CD4-positive, alpha-beta T cell treated with Interleukin-6 at 100 ng/mL for 8 hours (primary cell): ENCODE measurements around the gene IMPA2.

Experiments used
- DNase-seq: peaks from one replicate; pipeline ENCODE4 v3.0.0-alpha.2; 2020; ENCODE audit warnings: mixed read lengths, low spot score

IMPA2 gene

GRCh38 chr18:11989966-11990380 lies 8.7 kb downstream of the IMPA2 start:
- DNase-seq = no peak

- DNase-seq = no peak
These were observed 9.2 kb downstream of the IMPA2 start for GRCh38 chr18:11990539-11990938.

DNA sequence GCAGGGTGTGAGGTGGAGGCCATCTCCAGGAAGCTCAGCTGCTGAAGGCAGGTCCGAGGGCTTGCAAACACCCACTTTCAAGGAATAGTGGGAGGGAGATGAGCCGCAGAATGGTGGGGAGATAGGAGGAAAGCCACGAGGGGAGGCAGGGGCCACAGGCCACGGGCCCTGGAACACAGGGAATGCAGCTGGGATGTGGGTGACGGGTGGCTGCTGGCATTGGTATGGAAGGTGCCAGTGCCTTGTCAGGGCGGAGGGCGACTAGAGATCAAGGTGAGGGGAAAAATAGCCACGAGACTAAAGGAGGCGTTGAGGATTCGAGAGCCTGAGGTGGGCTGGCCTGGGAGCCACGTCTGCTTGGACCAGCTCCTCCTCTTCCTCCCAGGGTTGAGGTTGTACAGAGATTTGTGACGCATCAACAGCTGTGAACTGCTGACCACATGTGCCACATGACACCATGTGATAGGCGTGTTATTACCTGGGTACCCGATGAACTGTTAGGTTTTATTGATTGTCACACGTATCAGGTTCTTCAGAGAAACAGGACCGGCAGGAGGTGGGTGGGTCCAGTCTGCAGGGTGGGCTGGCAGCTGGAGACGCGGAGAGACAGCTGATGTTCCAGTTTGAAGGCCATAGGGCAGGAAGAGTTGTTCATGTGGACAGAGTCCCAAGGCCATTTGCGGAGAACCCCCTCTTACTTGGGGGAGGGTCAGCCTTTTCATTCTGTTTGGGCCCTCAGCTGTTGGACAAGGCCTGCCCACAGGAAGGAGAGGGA lies 9.9 kb downstream of the IMPA2 start:
- no peak for DNase-seq

DNA sequence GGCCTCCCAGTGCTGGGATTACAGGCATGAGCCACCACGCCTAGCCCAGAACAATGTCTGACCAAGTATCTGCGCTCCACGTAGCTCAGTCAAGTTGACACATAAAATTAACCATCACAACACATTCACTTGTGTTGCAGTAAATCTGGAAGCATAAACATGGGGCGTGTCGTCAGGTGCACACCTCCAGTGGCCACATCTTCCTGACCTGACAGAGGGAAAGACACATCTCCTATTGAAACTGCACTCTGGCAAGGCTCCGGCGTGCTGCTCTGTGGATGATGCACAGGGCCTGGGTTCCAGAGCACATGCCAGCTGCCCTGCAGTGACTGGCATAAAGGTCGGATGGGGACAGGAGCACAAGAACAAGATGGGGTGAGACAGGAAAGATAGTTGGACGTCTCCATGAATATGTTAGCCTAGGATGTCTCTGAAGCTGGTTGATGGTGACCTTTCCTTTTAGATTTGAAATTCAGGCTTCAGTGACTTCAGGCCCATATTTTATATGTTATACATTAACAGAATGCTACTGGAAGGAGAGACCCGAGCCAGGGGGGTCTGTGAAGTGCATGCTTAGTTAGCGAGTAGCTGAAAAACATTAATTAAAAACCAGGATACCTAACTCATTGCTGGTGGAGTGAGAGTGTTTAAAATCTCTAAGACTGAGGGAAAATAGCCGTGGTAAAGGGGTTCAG lies 10.9 kb downstream of the IMPA2 start:
- no peak for DNase-seq

DNA sequence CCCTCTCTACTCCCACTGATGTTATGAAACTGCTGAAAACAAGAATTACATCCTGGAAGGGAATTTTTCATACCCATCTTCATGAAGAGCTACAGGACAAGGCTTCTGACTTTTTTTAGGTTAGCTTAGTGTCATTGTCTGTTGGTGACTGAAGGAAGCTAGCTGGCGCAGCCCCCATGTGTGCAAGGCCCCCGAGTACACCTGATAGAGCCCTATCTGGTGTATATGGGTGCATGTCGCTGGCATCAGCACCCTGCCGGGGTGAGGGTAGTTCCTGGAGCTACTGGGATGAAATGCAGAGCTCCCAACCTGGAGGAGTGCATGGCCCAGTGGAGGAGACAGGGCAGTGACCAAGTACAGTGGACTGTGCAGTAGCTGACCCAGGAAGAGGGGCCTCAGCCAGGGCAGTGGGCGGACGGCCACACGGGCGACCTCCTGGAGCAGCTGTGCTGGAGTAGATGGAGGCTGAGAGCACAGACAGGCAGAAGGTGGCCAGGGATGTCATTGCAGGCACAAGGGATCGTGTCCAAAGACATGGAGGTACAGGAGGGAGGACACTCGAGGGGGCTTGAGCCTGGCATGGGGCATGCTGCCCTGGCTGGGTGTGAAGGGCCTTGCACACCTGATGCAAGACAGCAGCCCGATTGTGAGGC lies 12.1 kb downstream of the IMPA2 start:
- no peak for DNase-seq

DNA sequence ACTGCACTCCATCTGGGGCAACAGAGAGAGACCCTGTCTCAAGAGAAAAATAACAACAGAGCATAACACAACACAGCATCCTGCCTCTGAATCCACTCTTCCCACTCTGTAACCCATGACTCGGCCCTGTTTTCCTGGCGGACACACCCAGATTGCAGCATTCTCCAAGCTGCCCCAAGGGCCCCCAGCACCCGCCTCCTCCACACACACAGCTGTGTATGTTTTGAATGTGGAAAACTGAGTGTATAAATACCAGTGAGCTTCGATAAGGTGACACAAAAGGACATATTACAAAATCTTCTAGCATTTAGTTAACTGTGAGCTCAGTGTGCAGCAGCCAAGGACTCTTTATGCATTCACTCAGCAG lies 13.0 kb downstream of the IMPA2 start:
- DNase-seq = no peak

DNA sequence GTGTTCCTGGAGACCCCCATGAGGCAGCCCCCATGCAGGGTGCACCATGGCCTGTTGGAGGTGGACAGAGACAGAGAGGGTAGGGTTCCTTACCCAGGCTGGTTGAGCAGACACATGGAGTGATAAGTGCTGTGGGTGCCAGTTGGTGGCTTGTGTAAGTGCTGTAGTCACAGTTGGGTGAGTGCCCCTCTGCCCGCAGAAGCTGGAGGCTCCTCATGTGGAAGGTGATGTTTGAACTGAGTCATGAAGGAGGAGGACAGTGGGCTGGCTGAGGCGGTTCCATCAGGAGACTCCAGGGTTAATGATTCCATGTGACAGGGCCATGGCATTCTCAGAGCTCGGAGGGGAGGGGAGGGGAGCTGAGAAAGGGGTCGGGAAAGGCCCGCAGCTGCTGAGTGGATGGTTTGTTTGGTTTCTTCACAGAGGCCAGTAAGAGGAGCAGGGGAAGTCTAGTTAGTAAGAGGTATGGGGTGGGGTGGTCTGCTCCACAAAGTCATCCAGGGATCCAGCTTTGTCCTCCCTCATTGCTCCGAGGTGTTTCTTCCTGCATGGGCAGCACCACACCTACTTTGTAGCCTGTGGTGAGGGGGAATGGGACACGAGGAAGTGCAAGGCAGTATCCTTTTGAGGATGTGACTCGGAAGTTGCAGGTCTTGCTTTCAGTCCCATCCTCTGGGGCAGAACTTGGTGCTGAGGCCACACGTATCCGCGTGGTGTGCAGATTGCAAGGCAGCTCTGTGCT lies 13.6 kb downstream of the IMPA2 start:
- DNase-seq = no peak

- DNase-seq = peak; percentile 54
These were observed 14.3 kb downstream of the IMPA2 start for GRCh38 chr18:11995445-11996189.

- no peak for DNase-seq
These were observed 15.0 kb downstream of the IMPA2 start for GRCh38 chr18:11996190-11996754.

DNA sequence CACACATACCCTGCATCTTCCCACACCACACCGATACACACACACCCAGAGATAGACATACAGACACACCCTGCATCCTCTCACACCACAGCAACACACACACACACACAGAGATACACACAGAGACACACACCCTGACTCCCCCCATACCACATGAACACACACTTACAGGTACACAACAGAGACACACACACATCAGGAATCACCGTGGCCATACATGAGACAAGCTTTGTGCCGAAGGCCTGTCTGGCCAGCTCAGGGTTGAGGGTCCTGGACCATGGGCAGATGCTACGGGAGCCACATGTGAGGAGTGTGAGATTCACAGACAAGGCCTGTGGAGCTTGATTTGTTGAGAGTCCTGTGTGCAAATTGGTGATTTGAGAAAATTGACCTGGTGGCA lies 15.6 kb downstream of the IMPA2 start:
- no peak for DNase-seq

DNA sequence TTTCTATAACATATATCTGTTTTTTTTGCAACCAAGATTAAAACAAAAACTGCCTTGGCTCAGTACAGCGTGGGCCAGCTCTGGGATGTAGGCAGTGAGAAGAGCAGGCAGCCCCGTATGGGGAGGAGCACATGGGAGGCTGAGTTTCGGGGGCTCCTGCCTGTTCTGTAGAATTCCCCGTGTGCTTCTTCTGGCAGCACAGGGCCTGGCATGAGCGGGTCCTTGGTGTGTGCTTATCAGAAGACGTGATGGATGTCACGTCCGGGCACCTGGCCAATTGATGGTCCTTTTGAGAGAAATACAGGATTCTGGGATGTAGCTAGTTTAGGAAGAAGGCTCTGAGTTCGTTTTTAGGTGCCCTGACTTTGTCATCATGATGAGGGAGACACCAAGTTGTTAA lies 16.2 kb downstream of the IMPA2 start:
- DNase-seq = no peak

GRCh38 chr18:11998193-11998592 lies 16.9 kb downstream of the IMPA2 start:
- DNase-seq = no peak

DNA sequence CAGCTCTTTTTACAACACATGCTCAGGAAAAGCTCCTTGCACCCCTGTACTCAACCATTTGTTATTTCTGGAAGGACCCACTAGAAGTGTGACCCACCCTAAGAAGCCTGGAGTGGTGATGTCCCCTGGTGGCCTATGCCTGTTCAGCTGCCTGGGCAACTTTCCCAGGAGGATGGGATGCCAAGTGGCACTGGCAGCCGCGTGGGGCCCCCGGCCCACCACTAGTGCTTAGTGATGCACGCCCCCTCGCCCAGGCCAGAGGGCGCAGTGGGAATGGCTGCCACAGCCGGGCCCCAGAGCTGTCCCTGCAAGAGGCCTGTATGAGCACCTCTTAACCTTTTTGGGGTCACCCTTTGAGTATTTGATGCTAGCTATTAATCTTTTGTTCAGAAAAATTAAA lies 18.1 kb downstream of the IMPA2 start:
- no peak for DNase-seq

- no peak for DNase-seq
These were observed 18.9 kb downstream of the IMPA2 start for GRCh38 chr18:12000072-12000659.

- no peak for DNase-seq
These were observed 20.1 kb downstream of the IMPA2 start for GRCh38 chr18:12001421-12001820.

DNA sequence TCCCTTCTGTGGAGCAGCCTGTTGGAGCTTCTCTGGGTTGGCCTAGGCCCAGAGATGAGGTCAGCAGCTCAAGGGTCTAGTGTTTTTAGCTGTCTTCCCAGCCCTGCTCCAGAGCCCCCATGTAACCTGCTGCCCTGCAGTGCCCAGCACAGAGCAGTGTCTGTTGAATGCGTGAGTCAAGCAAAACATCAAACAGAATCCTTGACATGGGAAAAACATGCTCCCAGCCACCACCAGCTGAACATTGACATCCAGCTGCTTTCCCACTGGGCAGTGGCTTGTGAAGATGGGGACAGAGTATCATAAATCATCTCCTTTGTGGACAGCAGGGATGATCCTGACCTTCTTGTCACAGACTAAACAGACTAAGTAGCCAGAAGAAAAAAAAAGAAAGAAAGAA lies 22.6 kb downstream of the IMPA2 start:
- no peak for DNase-seq

DNA sequence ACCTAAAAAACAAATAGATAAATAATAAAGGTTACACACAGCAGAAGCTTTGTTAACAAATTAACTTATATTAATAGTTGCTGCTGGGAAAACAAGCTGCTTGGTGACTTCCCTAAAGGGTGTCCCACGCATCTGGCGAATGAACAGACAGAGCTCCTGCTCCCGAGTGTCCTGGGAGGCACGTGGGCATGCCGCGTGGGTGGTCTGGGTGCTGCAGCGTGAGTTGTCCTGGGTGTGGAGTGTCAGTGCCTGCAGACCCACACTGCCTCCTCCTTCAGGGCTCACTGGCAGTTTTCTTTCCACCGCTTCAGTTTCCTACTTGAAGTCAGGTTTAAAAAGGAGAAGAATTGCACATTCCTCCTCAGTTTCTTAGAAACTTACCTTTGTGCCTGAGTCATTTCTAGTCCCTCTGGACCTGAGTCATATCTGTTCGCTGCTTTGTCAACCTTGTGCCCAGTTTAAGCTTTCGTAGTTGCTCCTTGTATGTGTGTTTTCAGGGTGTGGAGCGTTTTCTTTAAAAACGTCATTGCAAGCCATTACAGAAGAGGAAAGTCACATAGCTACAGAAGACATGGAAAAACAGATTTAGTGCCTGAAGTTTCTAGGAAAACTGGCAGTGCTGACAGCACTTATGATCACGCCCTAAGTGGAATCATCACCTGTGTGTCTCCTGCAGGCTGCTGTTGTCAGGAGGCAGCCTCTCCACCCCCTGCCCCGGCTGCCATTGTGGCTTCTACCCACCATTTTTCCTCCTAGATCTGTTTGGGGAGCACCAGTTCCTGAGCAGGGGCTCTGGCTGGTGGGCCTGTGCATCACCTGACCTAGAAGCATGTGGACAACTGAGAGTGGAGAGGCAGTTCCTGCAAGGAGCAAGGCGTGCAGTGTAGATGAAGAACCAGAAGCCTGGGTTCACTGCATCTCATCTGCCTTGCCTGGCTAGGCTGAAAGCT lies 24.5 kb downstream of the IMPA2 start:
- no peak for DNase-seq

GRCh38 chr18:12006488-12006840 lies 25.2 kb downstream of the IMPA2 start:
- DNase-seq = no peak

- no peak for DNase-seq
These were observed 25.8 kb downstream of the IMPA2 start for GRCh38 chr18:12007063-12007462.

DNA sequence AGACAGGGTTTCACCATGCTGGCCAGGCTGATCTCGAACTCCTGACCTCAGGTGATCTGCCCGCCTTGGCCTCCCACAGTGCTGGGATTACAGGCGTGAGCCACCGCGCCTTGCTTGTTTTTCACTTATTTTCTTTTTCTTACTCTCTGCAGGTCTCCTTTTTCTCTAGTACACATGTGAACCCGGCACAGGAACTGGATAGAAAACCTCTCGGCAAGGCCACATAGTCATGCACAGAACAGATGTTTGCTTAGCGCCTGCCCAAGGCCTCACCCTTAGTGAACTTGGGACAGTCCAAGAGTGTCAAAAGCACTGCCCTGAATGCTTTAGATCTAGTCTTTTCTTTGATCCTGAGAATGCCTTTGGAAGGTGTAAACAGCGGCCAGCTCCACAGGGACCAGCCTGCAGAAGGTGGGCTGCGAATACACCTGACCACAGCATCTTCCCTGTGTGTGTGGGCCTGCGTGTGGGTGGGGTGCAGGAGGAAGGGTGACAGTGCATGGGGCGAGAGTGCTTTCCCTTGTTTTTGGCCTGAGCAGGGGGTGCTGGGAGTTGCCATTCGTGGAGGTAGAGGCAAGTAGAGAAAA lies 27.0 kb downstream of the IMPA2 start:
- DNase-seq = no peak
